Measurements from ENCODE around the gene XRCC3.

The XRCC3 gene

GRCh38 chr14:103704708-103705107, 10.5 kb downstream of the XRCC3 start:
- CTCF ChIA-PET: no interaction called here

GRCh38 chr14:103703433-103704385, 11.5 kb downstream of the XRCC3 start:
- peak overlapping the region; percentile 99 for H3K27ac ChIP-seq
- ChIA-PET POLR2A (ENCODE audit: low non-redundant PET) (no interaction called here), CTCF (no interaction called here)
- no peak for DNase-seq (ENCODE audit: low spot score)
- TF ChIP-seq CTCF (conservative IDR thresholded peaks at IDR 0.05; ENCODE audit: low read depth): no peak

More at GRCh38 chr14:103704708-103705107, 10.5 kb downstream of the XRCC3 start:
- no peak for TF ChIP-seq CTCF (conservative IDR thresholded peaks at IDR 0.05; ENCODE audit: low read depth)
- POLR2A ChIA-PET (ENCODE audit: low non-redundant PET): no interaction called here
- peak overlapping the region; percentile 99 for H3K27ac ChIP-seq
- no peak for DNase-seq (ENCODE audit: low spot score)

- POLR2A ChIA-PET (ENCODE audit: low non-redundant PET): no interaction called here
- no peak for DNase-seq (ENCODE audit: low spot score)
- CTCF ChIA-PET: no interaction called here
These were observed 12.5 kb downstream of the XRCC3 start for GRCh38 chr14:103702497-103703432.

GRCh38 chr14:103702095-103702494, 13.2 kb downstream of the XRCC3 start:
- POLR2A ChIA-PET (ENCODE audit: low non-redundant PET): no interaction called here
- H3K27ac ChIP-seq: peak overlapping the region; percentile 99
- CTCF ChIA-PET: no interaction called here
- DNase-seq (ENCODE audit: low spot score): no peak
- no peak for TF ChIP-seq CTCF (conservative IDR thresholded peaks at IDR 0.05; ENCODE audit: low read depth)

More at GRCh38 chr14:103702497-103703432, 12.5 kb downstream of the XRCC3 start:
- H3K27ac ChIP-seq: peak overlapping the region; percentile 99
- TF ChIP-seq CTCF (conservative IDR thresholded peaks at IDR 0.05; ENCODE audit: low read depth): no peak

- ChIA-PET CTCF (no interaction called here), POLR2A (ENCODE audit: low non-redundant PET) (interaction anchor here (1.1 kb wide), 1 partner anchor 15 kb away, joined by 3 read pairs; the partner anchor contains the start of gene ZFYVE21)
- TF ChIP-seq CTCF (conservative IDR thresholded peaks at IDR 0.05; ENCODE audit: low read depth): no peak
- peak overlapping the region; percentile 99 for H3K27ac ChIP-seq
- no peak for DNase-seq (ENCODE audit: low spot score)
These were observed 14.3 kb downstream of the XRCC3 start for GRCh38 chr14:103700753-103701490.
